GM23248 (cell line): ENCODE results near the gene ACSF3.

Source experiments
- EZH2 ChIP-seq: fragments of 200-600 bp; sonication (generic); IDR thresholded peaks from 2 replicates; pipeline ENCODE4 v1.6.1; 2018; ENCODE audit warnings: antibody characterized with exemption, mild to moderate bottlenecking; ENCODE audit not compliant: insufficient read depth, poor library complexity, severe bottlenecking
- EZH2phosphoT487 ChIP-seq: fragments of 200-600 bp; sonication (generic); IDR thresholded peaks from 2 replicates; pipeline ENCODE4 v1.6.1; 2018; ENCODE audit warnings: antibody characterized with exemption, moderate library complexity, mild to moderate bottlenecking, low read depth; ENCODE audit not compliant: insufficient read depth

DNA sequence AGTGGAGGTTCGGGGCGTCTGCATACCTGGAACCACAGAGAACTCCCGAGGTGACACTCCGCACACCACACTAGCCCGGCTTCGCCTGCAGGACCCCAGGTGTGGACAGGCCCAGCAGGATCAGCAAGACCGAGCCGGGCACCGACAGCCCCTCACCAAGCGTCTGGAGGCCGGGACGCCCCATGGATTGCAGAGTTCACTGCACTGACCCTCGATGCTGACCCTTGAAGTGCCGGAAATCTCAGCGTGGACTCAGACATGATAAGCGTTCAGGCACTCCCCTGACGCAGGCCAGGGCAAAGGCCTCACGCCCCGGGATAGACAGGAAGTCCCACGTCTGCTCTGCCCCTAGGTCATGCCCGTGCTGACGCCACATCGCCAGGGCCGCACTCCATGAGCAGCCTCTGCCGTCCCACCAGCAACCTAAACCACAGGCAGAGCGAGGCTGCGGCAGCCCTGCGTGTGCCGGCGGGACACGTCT is 26.0 kb downstream of the ACSF3 start:
- TF ChIP-seq EZH2 (no peak), EZH2phosphoT487 (no peak)
